GM19351 (cell line): ENCODE measurements around the gene NEURL1B.

Experiments
- ATAC-seq: cut with Tn5 transposase; IDR thresholded peaks from one replicate; pipeline ENCODE4 v1.9.1; 2021; ENCODE audit warnings: mild to moderate bottlenecking, moderate library complexity; ENCODE audit not compliant: unreplicated experiment

Gene NEURL1B

DNA sequence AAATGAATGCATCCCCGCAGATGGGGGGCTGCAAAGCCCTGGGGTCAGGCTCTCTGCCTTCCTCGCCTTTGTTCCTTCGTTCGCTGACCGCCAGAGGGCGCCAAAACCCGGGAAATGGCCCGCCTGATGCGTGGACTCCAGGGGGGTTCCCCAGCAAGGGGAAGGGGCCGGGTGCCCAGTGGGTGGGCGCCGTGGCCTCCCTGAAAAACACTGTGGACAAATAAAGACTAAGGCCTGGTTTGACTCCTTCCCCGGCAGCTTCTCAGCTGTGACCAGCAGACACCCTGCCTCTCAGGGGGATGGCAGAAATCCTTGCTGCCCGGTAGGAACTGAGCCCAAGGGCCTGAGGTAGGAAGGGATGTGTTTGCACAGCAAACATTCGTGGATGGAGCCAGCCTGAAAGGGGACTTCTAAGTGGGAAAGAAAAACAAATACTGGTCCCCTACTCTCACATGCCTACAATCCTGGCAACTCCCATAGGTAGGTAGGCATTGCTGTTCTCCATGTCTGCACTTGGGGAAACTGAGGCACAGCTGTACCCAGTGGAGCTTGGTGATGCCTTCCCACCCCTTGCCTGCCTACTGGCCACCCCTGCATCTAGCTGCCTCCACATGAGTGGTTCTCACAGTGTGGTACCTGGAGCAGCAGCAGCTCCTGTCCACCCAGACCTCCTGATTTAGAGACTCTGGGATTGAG lies 72.2 kb downstream of the NEURL1B start:
- ATAC-seq, result no peak

DNA sequence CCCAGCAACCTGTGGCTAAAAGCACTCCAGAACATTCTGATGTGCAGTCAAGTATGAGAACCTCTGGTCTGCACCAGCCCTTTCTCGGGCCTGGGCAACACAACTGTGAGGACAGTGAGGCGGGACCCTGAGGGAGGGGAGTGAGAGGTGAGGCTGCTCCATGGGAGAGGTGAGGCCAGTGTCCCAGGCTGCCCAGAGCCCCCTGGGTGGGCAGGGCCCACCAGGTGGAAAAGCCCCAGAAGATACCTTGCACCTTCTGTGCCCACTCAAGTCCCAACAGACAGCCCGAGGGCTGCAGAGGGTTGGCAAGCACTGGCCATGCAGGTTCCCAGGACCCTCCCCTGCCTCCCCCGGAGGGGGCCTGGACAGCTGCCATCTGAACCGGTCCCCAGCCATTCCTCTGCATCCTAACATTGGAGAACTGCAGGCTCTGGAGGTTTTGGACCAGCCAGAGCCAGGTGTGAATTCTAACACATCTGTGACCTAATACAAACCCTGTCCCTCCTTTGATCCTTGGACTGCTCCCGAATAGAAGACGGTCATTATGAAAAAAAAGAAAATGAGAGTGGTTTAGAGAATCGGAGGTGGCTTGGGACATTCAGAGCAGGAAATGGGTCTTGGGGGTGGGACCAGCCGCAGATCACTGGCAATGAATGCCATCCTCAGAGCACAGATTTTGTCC lies 72.9 kb downstream of the NEURL1B start:
- ATAC-seq, result no peak

- ATAC-seq, result peak; percentile 76
These were observed 73.7 kb downstream of the NEURL1B start for GRCh38 chr5:172714491-172715420.

- no peak for ATAC-seq
These were observed 74.3 kb downstream of the NEURL1B start for GRCh38 chr5:172715421-172715780.

DNA sequence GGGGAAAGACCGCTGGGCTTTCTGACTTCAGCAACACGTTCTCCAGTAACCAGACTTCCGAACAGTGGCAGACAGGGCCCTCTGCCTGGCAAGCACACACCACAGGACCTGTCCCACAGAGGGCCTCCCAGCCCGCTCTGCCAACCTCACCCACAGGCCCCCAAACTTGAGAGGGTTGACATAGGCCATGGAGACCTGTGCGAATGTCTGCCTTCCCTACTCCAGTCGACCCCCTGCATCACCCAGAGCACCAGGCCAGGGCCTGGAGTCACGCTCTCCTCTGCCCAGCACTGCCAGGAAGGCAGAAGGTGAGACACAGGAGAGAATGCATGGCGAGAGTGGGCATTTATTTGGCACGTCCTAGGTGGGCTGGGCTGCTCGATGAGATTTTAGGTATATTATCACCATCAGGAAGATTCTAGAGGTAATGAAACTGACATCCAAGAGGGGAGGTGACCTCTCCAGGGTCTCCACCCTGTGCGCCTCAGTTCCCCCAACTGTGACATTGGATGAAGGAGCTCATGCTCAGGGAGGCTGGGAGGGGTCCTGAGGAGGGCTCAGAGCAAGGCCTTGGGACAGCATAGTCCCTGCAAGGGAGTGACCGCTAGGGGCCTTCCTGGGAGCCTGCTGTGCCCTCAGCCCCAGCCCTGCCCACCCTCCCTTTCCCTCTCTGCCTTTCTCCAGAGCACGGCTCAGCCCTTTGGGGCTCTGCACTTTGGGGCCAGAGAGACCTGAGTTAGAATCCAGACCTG lies 75.0 kb downstream of the NEURL1B start:
- no peak for ATAC-seq

- ATAC-seq, result peak; percentile 53
These were observed 75.8 kb downstream of the NEURL1B start for GRCh38 chr5:172716796-172717313.

DNA sequence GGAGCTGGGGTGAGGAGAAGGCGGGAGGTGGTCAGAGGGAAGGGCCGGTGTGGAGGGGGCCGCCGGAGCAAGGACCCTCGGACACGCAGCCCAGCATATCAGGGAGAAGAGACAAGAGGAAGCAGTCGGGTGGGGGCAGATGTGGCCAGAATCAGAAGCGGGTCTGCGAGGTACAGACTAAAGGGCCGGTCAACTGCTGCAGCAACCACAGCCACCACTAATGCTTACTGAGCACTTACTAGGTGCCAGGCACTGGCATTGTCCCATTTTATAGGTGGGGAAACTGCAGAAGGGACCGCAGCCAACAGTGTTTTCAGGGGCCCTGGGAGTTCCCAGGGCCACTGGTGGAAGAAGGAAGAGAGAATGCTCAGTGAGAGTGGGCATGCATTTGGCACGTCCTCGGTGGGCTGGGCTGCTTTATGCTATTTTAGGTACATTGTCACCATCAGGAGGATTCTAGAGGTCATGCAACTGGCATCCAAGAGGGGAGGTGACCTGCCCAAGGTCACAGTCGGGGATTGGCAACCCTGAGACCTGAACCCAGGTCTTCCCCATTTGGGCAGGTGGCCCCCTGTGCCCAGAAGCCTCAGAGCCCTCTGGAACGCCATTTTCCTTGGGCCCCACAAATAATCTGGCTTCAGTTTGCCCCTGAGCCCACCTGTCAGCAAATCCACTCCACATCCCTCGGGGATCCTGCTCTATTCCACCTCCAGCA lies 76.6 kb downstream of the NEURL1B start:
- no peak for ATAC-seq

DNA sequence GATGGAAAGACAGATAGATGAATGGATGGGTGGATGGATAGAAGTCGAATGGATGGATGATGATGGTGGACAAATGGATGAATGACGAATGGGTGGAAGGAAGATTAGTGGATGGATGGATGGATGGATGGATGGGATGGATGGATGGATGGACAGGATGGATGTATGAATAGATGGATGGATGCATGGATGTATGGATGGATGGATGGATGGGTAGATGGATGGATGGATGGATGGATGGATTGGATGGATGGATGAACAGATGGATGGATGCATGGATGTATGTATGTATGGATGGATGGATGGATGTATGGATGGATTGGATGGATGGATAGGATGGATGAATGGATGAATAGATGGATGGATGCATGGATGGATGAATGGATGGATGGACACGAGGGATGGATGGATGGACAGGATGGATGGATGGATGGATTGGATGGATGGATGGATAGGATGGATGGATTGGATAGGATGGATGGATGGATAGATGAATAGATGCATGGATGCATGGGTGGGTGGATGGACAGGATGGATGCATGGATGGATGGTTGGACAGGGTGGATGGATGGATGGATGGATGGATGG lies 77.6 kb downstream of the NEURL1B start:
- ATAC-seq, result no peak

GRCh38 chr5:172719211-172719610 lies 78.1 kb downstream of the NEURL1B start:
- ATAC-seq, result no peak

DNA sequence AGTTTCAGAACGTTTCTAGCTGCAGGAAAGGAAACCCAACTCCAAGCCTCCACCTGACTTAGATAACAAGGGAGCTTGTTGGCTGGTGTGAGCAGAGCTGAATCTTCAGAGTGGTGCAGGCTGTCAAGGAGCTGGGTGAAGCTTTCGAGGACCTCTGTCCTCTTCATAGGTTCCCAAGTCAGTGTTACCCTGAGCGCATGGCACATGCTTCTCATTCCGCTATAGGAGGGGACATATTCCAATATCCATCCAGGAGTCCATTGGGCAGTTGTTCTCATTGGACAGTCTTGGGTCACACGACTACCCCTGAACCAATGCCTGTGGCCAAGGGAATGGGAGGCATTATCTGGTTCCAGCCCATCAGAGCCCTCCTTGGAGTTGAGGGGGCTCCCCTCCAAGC lies 79.6 kb downstream of the NEURL1B start:
- ATAC-seq, result no peak

- no peak for ATAC-seq
These were observed 80.6 kb downstream of the NEURL1B start for GRCh38 chr5:172721455-172722326.

DNA sequence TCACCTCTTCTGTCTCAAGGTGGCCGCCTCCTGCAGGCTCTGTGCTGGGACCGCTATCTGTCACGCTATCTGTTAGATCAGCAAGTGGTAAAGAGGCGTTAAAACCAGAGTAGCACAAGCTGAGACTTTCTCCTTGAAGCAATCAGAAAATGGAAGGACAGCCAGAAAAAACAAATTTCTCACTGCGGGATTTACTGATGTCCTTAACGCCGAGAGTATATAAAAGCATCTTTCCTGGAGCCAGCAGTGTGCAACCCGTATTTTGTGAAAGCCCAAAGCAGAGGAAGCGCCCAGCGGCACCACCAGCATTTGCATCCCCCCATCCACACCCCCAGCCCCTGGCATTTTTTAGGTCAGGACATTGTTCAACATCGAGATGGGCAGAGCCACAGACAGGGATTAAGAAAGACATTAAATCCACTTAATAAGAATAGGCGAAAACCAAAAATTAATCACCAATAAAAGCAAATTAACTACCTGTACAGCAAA lies 81.3 kb downstream of the NEURL1B start:
- no peak for ATAC-seq

GRCh38 chr5:172723508-172723907 lies 82.4 kb downstream of the NEURL1B start:
- ATAC-seq, result no peak

- ATAC-seq, result no peak
These were observed 83.5 kb downstream of the NEURL1B start for GRCh38 chr5:172724242-172725183.

DNA sequence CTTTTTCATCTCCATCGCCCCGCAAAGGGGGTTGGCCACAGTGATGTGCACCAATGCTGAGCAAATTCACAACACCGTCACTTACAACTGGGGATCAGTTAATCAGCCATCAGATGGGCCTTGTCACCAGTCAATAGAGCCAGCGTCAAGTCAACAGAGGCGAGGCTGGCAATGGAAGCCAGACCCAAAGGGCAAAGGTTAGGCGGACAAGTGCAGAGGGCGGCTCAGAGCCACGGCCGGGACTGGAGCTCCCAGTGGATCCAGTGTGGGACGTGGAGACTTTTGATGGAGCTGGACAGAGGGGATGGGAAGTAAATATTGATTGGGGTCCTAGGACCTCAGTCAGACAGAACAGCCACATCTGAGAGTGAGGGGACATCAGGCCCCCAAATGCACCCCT lies 84.2 kb downstream of the NEURL1B start:
- ATAC-seq, result no peak

DNA sequence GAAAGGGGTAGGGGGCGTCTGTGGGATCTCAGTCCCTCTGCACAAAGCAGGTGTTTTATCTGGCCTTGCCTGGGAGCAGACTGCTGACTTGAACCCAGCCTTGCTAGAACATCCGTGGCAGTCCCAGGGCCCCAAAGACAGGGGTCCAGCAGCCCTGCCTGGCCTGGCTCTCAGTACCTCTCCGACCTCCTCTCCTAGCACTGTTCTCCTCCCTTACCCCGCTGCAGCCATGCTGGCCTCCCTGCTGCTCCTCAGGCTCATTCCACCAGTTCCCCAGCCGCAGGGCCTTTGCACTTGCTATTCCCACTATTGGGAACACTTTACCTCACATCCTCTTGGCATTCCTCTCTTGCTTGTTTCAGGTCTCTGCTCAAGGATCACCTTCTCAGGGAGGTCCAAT lies 84.7 kb downstream of the NEURL1B start:
- ATAC-seq, result no peak

DNA sequence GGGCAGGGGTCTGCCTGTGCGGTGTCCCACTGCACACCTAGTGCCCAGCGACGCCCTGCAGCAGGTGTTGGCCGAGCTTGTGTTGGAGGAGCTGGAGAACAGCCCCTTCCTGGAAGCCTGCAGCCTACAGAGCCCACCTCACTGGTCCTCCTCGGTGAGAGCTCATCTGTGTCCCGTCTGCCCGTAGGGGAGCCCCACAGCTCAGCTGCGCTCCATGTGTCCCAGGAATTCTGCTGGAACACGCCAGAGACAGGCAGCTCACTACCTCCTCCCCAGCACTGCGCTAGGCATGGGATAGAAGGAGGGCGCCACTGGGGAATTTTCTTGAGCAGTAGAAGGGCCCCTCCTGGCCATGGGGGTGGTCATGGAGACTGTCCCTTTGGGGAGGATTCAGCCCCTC lies 85.9 kb downstream of the NEURL1B start:
- no peak for ATAC-seq
